Lower lobe of right lung (tissue), 2 donors: ENCODE data around the gene COL12A1. TPM values are rescaled to one million over a fixed set of nuclear protein-coding genes. Genes with fewer than 3 reads are reported as not detected.

Experiments
- ATAC-seq, 2 donors: fragments of 200-7000 bp; cut with Tn5 transposase; one replicate each; pipeline ENCODE4 v1.9.1; 2020 to 2022; ENCODE audit warnings: mild to moderate bottlenecking in 2 of 2, moderate library complexity in 2 of 2
- DNase-seq: peaks from one replicate; pipeline ENCODE4 v3.0.0-alpha.2; 2020
- H3K27ac ChIP-seq: fragments of 200-600 bp; one replicate; pipeline ENCODE4 v1.8.0; 2022
- H3K27me3 ChIP-seq: fragments of 200-600 bp; one replicate; pipeline ENCODE4 v1.8.0; 2022; ENCODE audit warnings: low read depth
- H3K36me3 ChIP-seq: fragments of 200-600 bp; one replicate; pipeline ENCODE4 v1.8.0; 2022; ENCODE audit warnings: mild to moderate bottlenecking
- H3K4me1 ChIP-seq: fragments of 200-600 bp; one replicate; pipeline ENCODE4 v1.8.0; 2022
- H3K4me3 ChIP-seq: fragments of 200-600 bp; one replicate; pipeline ENCODE4 v1.8.0; 2022; ENCODE audit warnings: mild to moderate bottlenecking
- H3K9me3 ChIP-seq: fragments of 200-600 bp; one replicate; pipeline ENCODE4 v1.8.0; 2022
- CTCF ChIP-seq: fragments of 200-600 bp; IDR thresholded peaks from one replicate; pipeline ENCODE4 v1.8.0; 2022; ENCODE audit warnings: antibody characterized with exemption, mild to moderate bottlenecking
- intact Hi-C: fragments of 100-400 bp; cut with DNase I; formaldehyde crosslinking; loops from one replicate; pipeline ENCODE4 v1.11.0; 2022
- total RNA-seq: library from RNA; stranded (reverse); fragmentation: NEBNext Ultra II Directional; extraction: Animal tissue kit (Norgen Biotek cat#: 25700); gene quantifications from one replicate; pipeline ENCODE4 v1.2.1, GENCODE V29; 2021
- donor health status: DM: no; HTN: yes; CAD: no; lungs with severe emphysema.

Gene COL12A1
- total RNA-seq, 1 donor from 2014 or later = 36.6 TPM

GRCh38 chr6:75155631-75156030 lies 50.2 kb downstream of the COL12A1 start:
- ATAC-seq = no peak
- no peak overlapping the region for H3K27ac ChIP-seq
- no peak for DNase-seq
- no peaks in the 10 kb centered on the region for H3K9me3 ChIP-seq
- TF ChIP-seq CTCF = no peak
- no peaks in the 10 kb centered on the region for H3K27me3 ChIP-seq
- intact Hi-C loops = no loop called here
- H3K36me3 ChIP-seq = no peaks in the 10 kb centered on the region
- no peak overlapping the region for H3K4me3 ChIP-seq
- H3K4me1 ChIP-seq = no peaks in the 10 kb centered on the region

GRCh38 chr6:75154973-75155372 lies 50.9 kb downstream of the COL12A1 start:
- Histone ChIP-seq H3K4me3 (no peak overlapping the region), H3K27me3 (no peaks in the 10 kb centered on the region), H3K4me1 (no peaks in the 10 kb centered on the region), H3K9me3 (no peaks in the 10 kb centered on the region), H3K36me3 (no peaks in the 10 kb centered on the region), H3K27ac (no peak overlapping the region)
- intact Hi-C loops = no loop called here
- no peak for TF ChIP-seq CTCF
- no peak for DNase-seq
- ATAC-seq = no peak

- DNase-seq (no peak), ATAC-seq (no peak)
- no peaks in the 10 kb centered on the region for H3K36me3 ChIP-seq
- no peaks in the 10 kb centered on the region for H3K4me1 ChIP-seq
- H3K27ac ChIP-seq = no peak overlapping the region
- H3K9me3 ChIP-seq = no peaks in the 10 kb centered on the region
- H3K4me3 ChIP-seq = no peak overlapping the region
- intact Hi-C loops = no loop called here
- TF ChIP-seq CTCF = no peak
- no peaks in the 10 kb centered on the region for H3K27me3 ChIP-seq
Observed at GRCh38 chr6:75150685-75151412, 55.0 kb downstream of the COL12A1 start.

GRCh38 chr6:75149696-75150095 lies 56.2 kb downstream of the COL12A1 start:
- H3K27ac ChIP-seq = no peak overlapping the region
- H3K36me3 ChIP-seq = no peaks in the 10 kb centered on the region
- intact Hi-C loops = no loop called here
- no peak for ATAC-seq
- no peak overlapping the region for H3K4me3 ChIP-seq
- no peak for DNase-seq
- no peaks in the 10 kb centered on the region for H3K27me3 ChIP-seq
- no peaks in the 10 kb centered on the region for H3K4me1 ChIP-seq
- TF ChIP-seq CTCF = no peak
- H3K9me3 ChIP-seq = no peaks in the 10 kb centered on the region

GRCh38 chr6:75149240-75149639 lies 56.6 kb downstream of the COL12A1 start:
- ATAC-seq = no peak
- H3K4me3 ChIP-seq = no peak overlapping the region
- no peaks in the 10 kb centered on the region for H3K9me3 ChIP-seq
- DNase-seq = no peak
- no peaks in the 10 kb centered on the region for H3K27me3 ChIP-seq
- intact Hi-C loops = no loop called here
- H3K4me1 ChIP-seq = no peaks in the 10 kb centered on the region
- no peak for TF ChIP-seq CTCF
- H3K36me3 ChIP-seq = no peaks in the 10 kb centered on the region
- no peak overlapping the region for H3K27ac ChIP-seq
